Liver (tissue), 9 donors: ENCODE results near the gene TMEM175. TPM values are rescaled to one million over a fixed set of nuclear protein-coding genes. Genes with fewer than 3 reads are reported as not detected.

Source experiments
- DNase-seq: peaks from one replicate; pipeline ENCODE4 v3.0.0-alpha.2; 2017; ENCODE audit warnings: low spot score
- H3K27ac ChIP-seq, 2 donors: one replicate each; pipeline ENCODE4 v1.7.0; 2013; ENCODE audit warnings: inconsistent platforms in 2 of 2, low read length in 2 of 2, control low read depth in 1 of 2, low read depth in 1 of 2, mild to moderate bottlenecking in 1 of 2
- H3K27me3 ChIP-seq, 4 donors: one replicate each; pipeline versions ENCODE4 v1.6.1 to v1.7.0; 2013; ENCODE audit warnings: low read length in 3 of 4, inconsistent platforms in 1 of 4, mild to moderate bottlenecking in 1 of 4, moderate library complexity in 1 of 4; ENCODE audit not compliant: control insufficient read depth in 4 of 4, insufficient read depth in 4 of 4
- H3K36me3 ChIP-seq, 4 donors: one replicate each; pipeline versions ENCODE4 v1.6.1 to v1.7.0; 2013; ENCODE audit warnings: low read length in 3 of 4, mild to moderate bottlenecking in 3 of 4, low read depth in 1 of 4, moderate library complexity in 1 of 4; ENCODE audit not compliant: control insufficient read depth in 4 of 4, insufficient read depth in 3 of 4
- H3K4me1 ChIP-seq, 4 donors: one replicate each; pipeline versions ENCODE4 v1.6.1 to v1.7.0; 2013; ENCODE audit warnings: low read length in 3 of 4, mild to moderate bottlenecking in 3 of 4, moderate library complexity in 1 of 4; ENCODE audit not compliant: control insufficient read depth in 4 of 4, insufficient read depth in 4 of 4
- H3K4me3 ChIP-seq, 3 donors: one replicate each; pipeline versions ENCODE4 v1.6.1 to v1.7.0; 2013; ENCODE audit warnings: low read length in 3 of 3, control low read depth in 1 of 3, low read depth in 1 of 3, mild to moderate bottlenecking in 1 of 3
- H3K9ac ChIP-seq, 2 donors: one replicate each; pipeline ENCODE4 v1.7.0; 2013; ENCODE audit warnings: low read length in 2 of 2, mild to moderate bottlenecking in 2 of 2, moderate library complexity in 2 of 2, control low read depth in 1 of 2, low read depth in 1 of 2
- H3K9me3 ChIP-seq, 4 donors: one replicate each; pipeline versions ENCODE4 v1.6.1 to v1.7.0; 2013; ENCODE audit warnings: low read length in 3 of 4; ENCODE audit not compliant: control insufficient read depth in 4 of 4
- ATF3 ChIP-seq: IDR thresholded peaks from 2 replicates; pipeline ENCODE4 v1.6.1; 2016; ENCODE audit warnings: antibody characterized with exemption
- CTCF ChIP-seq: fragments of 150-350 bp; IDR thresholded peaks from 2 replicates; pipeline ENCODE4 v1.5.1; 2017; ENCODE audit warnings: improper control_type of control experiment, low read depth, low read length; ENCODE audit not compliant: missing input control
- FOXA1 ChIP-seq: IDR thresholded peaks from 2 replicates; pipeline ENCODE4 v1.6.1; 2016; ENCODE audit warnings: antibody characterized with exemption
- FOXA2 ChIP-seq: IDR thresholded peaks from 2 replicates; pipeline ENCODE4 v1.6.1; 2016; ENCODE audit warnings: antibody characterized with exemption
- NR2F2 ChIP-seq: IDR thresholded peaks from 2 replicates; pipeline ENCODE4 v1.6.1; 2016; ENCODE audit warnings: antibody characterized with exemption
- RAD21 ChIP-seq, 2 donors: IDR thresholded peaks; 2 replicates each; pipeline ENCODE4 v1.6.1; 2016; ENCODE audit warnings: antibody characterized with exemption in 2 of 2, mild to moderate bottlenecking in 2 of 2
- REST ChIP-seq: IDR thresholded peaks from 2 replicates; pipeline ENCODE4 v1.6.1; 2016; ENCODE audit warnings: antibody characterized with exemption, mild to moderate bottlenecking
- SP1 ChIP-seq: IDR thresholded peaks from 2 replicates; pipeline ENCODE4 v1.6.1; 2018; ENCODE audit warnings: antibody characterized with exemption, mild to moderate bottlenecking
- WGBS: extraction: QIAGEN DNeasy Blood & Tissue Kit; methylation state at CpG from one replicate; pipeline ENCODE4 v1.1.7; 2013; 5-methylcytosine and 5-hydroxymethylcytosine counted together
- polyA plus RNA-seq, 2 donors: library from polyadenylated mRNA; stranded (reverse) in 1 of 2; unstranded in 1 of 2; fragments of 200-250 nt in 1 of 2; fragments of >200 nt in 1 of 2; fragmentation: Nextera tagmentation in 1 of 2; extraction: Ambion mirVana in 1 of 2; gene quantifications; one replicate each; pipeline versions ENCODE4 v1.2.1 to v1.2.3, GENCODE V29; 2013 to 2015
- total RNA-seq, 2 donors: library from RNA; depleted of rRNA; stranded (reverse); fragments of >200 nt; gene quantifications; one replicate each; pipeline ENCODE4 v1.2.3, GENCODE V29; 2014
- TF ChIP-seq, protein P1 (sequence below): IDR thresholded peaks from 2 replicates; pipeline ENCODE4 v1.6.1; 2016; ENCODE audit warnings: antibody characterized with exemption
- donor health status: healthy.
- donor health status: healthy.
- donor health status: healthy.
- donor health status: healthy.
- donor health status: healthy.

TMEM175 gene
- total and polyA plus RNA-seq, 4 donors: 18.6 to 26.3 (median 25.5) TPM

- TF ChIP-seq REST (no peak), SP1 (no peak), RAD21 (IDR thresholded peaks at IDR 0.05) (no peak)
Measured at GRCh38 chr4:896216-896615, 36.0 kb upstream of the TMEM175 start (continued).

- H3K27ac ChIP-seq: no peak overlapping the region
Measured at GRCh38 chr4:896630-897029, 35.6 kb upstream of the TMEM175 start.

GRCh38 chr4:898123-898522 lies 34.1 kb upstream of the TMEM175 start:
- Histone ChIP-seq H3K27ac (no peak overlapping the region), H3K36me3 (peaks cover 4 to 65% (median 15%) of the 10 kb centered on the region in 4 donors), H3K9me3 (no peaks in the 10 kb centered on the region), H3K27me3 (no peaks in the 10 kb centered on the region), H3K4me3 (no peak overlapping the region), H3K9ac (no peak overlapping the region), H3K4me1 (no peaks in the 10 kb centered on the region)
- DNase-seq: no peak
- TF ChIP-seq SP1 (no peak), ATF3 (no peak), FOXA2 (no peak)
- 97% methylated on average over 15 of the region's 15 CpGs for WGBS

More at GRCh38 chr4:896630-897029, 35.6 kb upstream of the TMEM175 start:
- Histone ChIP-seq H3K36me3 (peaks cover 5 to 65% (median 16%) of the 10 kb centered on the region in 4 donors), H3K27me3 (no peaks in the 10 kb centered on the region), H3K9me3 (no peaks in the 10 kb centered on the region), H3K9ac (no peak overlapping the region), H3K4me1 (no peaks in the 10 kb centered on the region), H3K4me3 (no peak overlapping the region)
- no peak for TF ChIP-seq NR2F2
- TF ChIP-seq SP1: no peak
- TF ChIP-seq, protein P1, sequence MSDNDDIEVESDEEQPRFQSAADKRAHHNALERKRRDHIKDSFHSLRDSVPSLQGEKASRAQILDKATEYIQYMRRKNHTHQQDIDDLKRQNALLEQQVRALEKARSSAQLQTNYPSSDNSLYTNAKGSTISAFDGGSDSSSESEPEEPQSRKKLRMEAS: no peak
- no peak for TF ChIP-seq CTCF
- TF ChIP-seq FOXA1: no peak
- no peak for DNase-seq
- WGBS: 97% methylated on average over 20 of the region's 20 CpGs
